Parathyroid adenoma (tissue), 2 donors: ENCODE measurements around the gene GRM4.

Experiments
- H2AFZ ChIP-seq: fragments of 300-600 bp; sonication (generic); one replicate; pipeline ENCODE4 v1.7.0; 2017; ENCODE audit warnings: antibody characterized with exemption, mild to moderate bottlenecking
- H3K27ac ChIP-seq: fragments of 300-600 bp; sonication (generic); one replicate; pipeline ENCODE4 v1.7.0; 2017
- H3K27me3 ChIP-seq: fragments of 300-600 bp; sonication (generic); one replicate; pipeline ENCODE4 v1.7.0; 2017; ENCODE audit warnings: low read length; ENCODE audit not compliant: control insufficient read depth, insufficient read depth
- H3K36me3 ChIP-seq: fragments of 300-600 bp; sonication (generic); one replicate; pipeline ENCODE4 v1.7.0; 2017; ENCODE audit warnings: low read length; ENCODE audit not compliant: control insufficient read depth, insufficient read depth
- H3K4me1 ChIP-seq: fragments of 300-600 bp; sonication (generic); one replicate; pipeline ENCODE4 v1.7.0; 2017; ENCODE audit warnings: control low read depth
- H3K4me2 ChIP-seq: fragments of 300-600 bp; sonication (generic); one replicate; pipeline ENCODE4 v1.7.0; 2017; ENCODE audit warnings: low read length
- H3K4me3 ChIP-seq: fragments of 300-600 bp; sonication (generic); one replicate; pipeline ENCODE4 v1.7.0; 2017; ENCODE audit warnings: low read depth, low read length
- H3K79me2 ChIP-seq: fragments of 300-600 bp; sonication (generic); one replicate; pipeline ENCODE4 v1.7.0; 2017; ENCODE audit warnings: control low read depth
- H3K9ac ChIP-seq: fragments of 300-600 bp; sonication (generic); one replicate; pipeline ENCODE4 v1.7.0; 2017; ENCODE audit warnings: mild to moderate bottlenecking
- H3K9me3 ChIP-seq: fragments of 300-600 bp; sonication (generic); one replicate; pipeline ENCODE4 v1.7.0; 2017; ENCODE audit warnings: low read length; ENCODE audit not compliant: control insufficient read depth
- CTCF ChIP-seq: fragments of 300-600 bp; sonication (generic); IDR thresholded peaks from one replicate; pipeline ENCODE4 v1.7.0; 2017; ENCODE audit warnings: antibody characterized with exemption, mild to moderate bottlenecking
- donor health status: primary hyperparathyroidism.

GRM4 gene

GRCh38 chr6:33981421-33981820, 164.5 kb downstream of the GRM4 start:
- no peaks in the 10 kb centered on the region for H3K36me3 ChIP-seq
- H3K27me3 ChIP-seq: no peaks in the 10 kb centered on the region
- no peaks in the 10 kb centered on the region for H3K4me1 ChIP-seq
- H3K4me2 ChIP-seq: no peak overlapping the region
- no peaks in the 10 kb centered on the region for H3K9me3 ChIP-seq
- TF ChIP-seq CTCF: no peak
- no peak overlapping the region for H3K4me3 ChIP-seq
- no peak overlapping the region for H3K9ac ChIP-seq
- no peak overlapping the region for H3K27ac ChIP-seq
- no peaks in the 10 kb centered on the region for H3K79me2 ChIP-seq
- H2AFZ ChIP-seq: no peak overlapping the region

- H3K4me1 ChIP-seq: no peaks in the 10 kb centered on the region
- no peaks in the 10 kb centered on the region for H3K36me3 ChIP-seq
- no peak for TF ChIP-seq CTCF
- H3K9me3 ChIP-seq: no peaks in the 10 kb centered on the region
- H3K4me3 ChIP-seq: no peak overlapping the region
- no peak overlapping the region for H3K4me2 ChIP-seq
- H3K27me3 ChIP-seq: no peaks in the 10 kb centered on the region
- H2AFZ ChIP-seq: no peak overlapping the region
- H3K27ac ChIP-seq: no peak overlapping the region
- H3K79me2 ChIP-seq: no peaks in the 10 kb centered on the region
- H3K9ac ChIP-seq: no peak overlapping the region
These were observed 165.4 kb downstream of the GRM4 start for GRCh38 chr6:33980176-33981175.

- H3K4me2 ChIP-seq: no peak overlapping the region
- no peak overlapping the region for H3K27ac ChIP-seq
- no peaks in the 10 kb centered on the region for H3K4me1 ChIP-seq
- no peak overlapping the region for H3K4me3 ChIP-seq
- H3K79me2 ChIP-seq: no peaks in the 10 kb centered on the region
- no peak for TF ChIP-seq CTCF
- H3K36me3 ChIP-seq: no peaks in the 10 kb centered on the region
- no peaks in the 10 kb centered on the region for H3K27me3 ChIP-seq
- H2AFZ ChIP-seq: no peak overlapping the region
- H3K9me3 ChIP-seq: no peaks in the 10 kb centered on the region
- no peak overlapping the region for H3K9ac ChIP-seq
These were observed 166.1 kb downstream of the GRM4 start for GRCh38 chr6:33979750-33980149.

GRCh38 chr6:33978412-33979150, 167.3 kb downstream of the GRM4 start:
- Histone ChIP-seq H3K9ac (no peak overlapping the region), H3K27ac (no peak overlapping the region), H3K4me2 (no peak overlapping the region), H3K36me3 (no peaks in the 10 kb centered on the region), H3K4me1 (no peaks in the 10 kb centered on the region), H3K27me3 (no peaks in the 10 kb centered on the region), H3K79me2 (no peaks in the 10 kb centered on the region), H2AFZ (no peak overlapping the region), H3K4me3 (no peak overlapping the region), H3K9me3 (no peaks in the 10 kb centered on the region)
- TF ChIP-seq CTCF: no peak
